D721Med (cell line): ENCODE data around the gene CDT1.

ENCODE experiments used
- DNase-seq: peaks from one replicate; pipeline ENCODE4 v3.0.0; 2011; ENCODE audit warnings: low spot score; ENCODE audit not compliant: insufficient read length
- FAIRE-seq: peaks from 2 replicates; lab custom pipeline; 2011; peaks lifted over from hg19 to GRCh38; lab: Jason Lieb, UNC
- TF ChIP-seq, protein P1 (sequence below): IDR thresholded peaks from 2 replicates; pipeline ENCODE4 v1.5.1; 2012; ENCODE audit warnings: mild to moderate bottlenecking, control low read depth; ENCODE audit not compliant: insufficient read depth; ENCODE audit errors: missing control alignments

CDT1 gene

DNA sequence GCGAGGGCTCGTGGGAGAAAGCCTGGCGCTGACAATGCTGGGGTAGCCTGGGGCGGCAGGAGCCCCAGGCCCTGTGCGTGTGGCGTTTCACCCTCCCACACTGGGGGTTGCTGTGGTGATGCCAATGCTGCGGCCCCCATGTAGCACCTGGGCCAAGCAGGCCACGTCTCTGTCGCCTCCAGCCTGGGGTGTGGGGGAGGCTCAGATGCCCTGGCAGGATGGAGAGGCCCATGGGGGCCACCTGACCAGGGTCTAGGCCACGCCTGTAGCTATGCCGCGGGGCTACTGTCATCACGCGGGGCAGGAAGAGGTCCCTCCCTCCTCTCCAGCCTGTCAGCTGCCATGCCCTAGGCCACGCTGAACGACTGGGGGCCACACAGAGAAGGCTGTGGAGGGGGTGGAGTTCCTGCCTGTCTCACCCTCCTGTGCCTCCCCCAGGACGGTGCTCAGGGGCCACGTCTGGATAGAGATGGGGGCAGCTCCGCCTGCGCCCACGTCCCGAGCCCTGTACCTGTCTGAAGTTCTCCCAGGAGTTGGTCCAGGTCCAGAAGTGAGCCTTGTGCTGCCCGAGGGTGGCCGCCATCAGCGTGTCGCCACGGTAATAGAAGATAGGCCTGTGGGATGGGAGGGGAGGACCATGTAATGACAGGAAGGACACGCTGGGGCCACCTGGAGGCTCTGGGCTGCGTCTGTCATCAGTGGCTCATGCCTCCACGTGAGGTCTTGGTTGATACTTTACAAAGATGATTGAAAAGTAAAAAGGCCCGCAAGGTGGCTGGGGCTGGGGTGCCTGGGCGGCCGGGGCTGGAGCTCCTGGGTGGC is 20.9 kb downstream of the CDT1 start:
- no peak for FAIRE-seq

GRCh38 chr16:88825146-88825545 is 21.6 kb downstream of the CDT1 start:
- TF ChIP-seq, protein P1, sequence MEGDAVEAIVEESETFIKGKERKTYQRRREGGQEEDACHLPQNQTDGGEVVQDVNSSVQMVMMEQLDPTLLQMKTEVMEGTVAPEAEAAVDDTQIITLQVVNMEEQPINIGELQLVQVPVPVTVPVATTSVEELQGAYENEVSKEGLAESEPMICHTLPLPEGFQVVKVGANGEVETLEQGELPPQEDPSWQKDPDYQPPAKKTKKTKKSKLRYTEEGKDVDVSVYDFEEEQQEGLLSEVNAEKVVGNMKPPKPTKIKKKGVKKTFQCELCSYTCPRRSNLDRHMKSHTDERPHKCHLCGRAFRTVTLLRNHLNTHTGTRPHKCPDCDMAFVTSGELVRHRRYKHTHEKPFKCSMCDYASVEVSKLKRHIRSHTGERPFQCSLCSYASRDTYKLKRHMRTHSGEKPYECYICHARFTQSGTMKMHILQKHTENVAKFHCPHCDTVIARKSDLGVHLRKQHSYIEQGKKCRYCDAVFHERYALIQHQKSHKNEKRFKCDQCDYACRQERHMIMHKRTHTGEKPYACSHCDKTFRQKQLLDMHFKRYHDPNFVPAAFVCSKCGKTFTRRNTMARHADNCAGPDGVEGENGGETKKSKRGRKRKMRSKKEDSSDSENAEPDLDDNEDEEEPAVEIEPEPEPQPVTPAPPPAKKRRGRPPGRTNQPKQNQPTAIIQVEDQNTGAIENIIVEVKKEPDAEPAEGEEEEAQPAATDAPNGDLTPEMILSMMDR: no peak
- DNase-seq: no peak
- FAIRE-seq: no peak

More for the DNA sequence above, 20.9 kb downstream of the CDT1 start:
- DNase-seq: no peak
- TF ChIP-seq, protein P1: no peak

GRCh38 chr16:88826070-88826840 is 22.7 kb downstream of the CDT1 start:
- no peak for FAIRE-seq
- no peak for DNase-seq
- TF ChIP-seq, protein P1: no peak

GRCh38 chr16:88827727-88828126 is 24.1 kb downstream of the CDT1 start:
- TF ChIP-seq, protein P1: no peak
- FAIRE-seq (no peak), DNase-seq (no peak)

- FAIRE-seq (no peak), DNase-seq (no peak)
- TF ChIP-seq, protein P1: no peak
These were observed 25.1 kb downstream of the CDT1 start for GRCh38 chr16:88828711-88829110.

DNA sequence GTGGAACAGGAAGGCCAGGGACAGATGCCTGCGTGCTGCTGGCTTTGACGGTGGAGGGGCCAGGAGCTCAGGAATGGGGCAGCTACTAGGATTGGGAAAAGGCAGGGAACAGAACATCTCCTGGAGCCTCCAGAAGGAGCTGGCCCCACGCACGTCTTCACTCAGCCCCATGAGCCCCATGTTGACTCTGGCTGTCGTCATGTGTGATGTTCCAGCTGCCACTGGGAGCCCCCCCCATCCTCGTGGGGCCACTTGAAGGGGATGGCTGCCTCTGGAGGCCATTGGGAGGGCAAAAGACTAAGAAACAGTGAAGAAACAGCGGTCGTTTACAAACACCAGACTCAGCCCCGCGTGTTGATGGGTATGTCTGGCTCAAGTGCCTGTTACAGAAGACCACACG is 26.7 kb downstream of the CDT1 start:
- TF ChIP-seq, protein P1: no peak
- FAIRE-seq (no peak), DNase-seq (no peak)
